ENCODE results near the gene NOTCH2. TPM values are rescaled to one million over a fixed set of nuclear protein-coding genes. Genes with fewer than 3 reads are reported as not detected.

Gene NOTCH2
- total RNA-seq, 1 experiment from 2014 or later = 106 TPM

GRCh38 chr1:119915517-119915916, 153.9 kb downstream of the NOTCH2 start:
- DNase-seq = no peak
- H3K79me2 ChIP-seq (ENCODE audit: low read depth) = no peaks in the 10 kb centered on the region
- H3K27me3 ChIP-seq (ENCODE audit: insufficient read depth, low read depth) = no peaks in the 10 kb centered on the region
- H2AFZ ChIP-seq = no peak overlapping the region
- no peaks in the 10 kb centered on the region for H3K9me2 ChIP-seq (ENCODE audit: insufficient read depth)
- H3K27ac ChIP-seq = no peak overlapping the region
- no peaks in the 10 kb centered on the region for H3K4me1 ChIP-seq (replicated peaks; ENCODE audit: insufficient read depth)
- peaks cover 43% of the 10 kb centered on the region for H3K36me3 ChIP-seq (ENCODE audit: low read depth)
- TF ChIP-seq CTCF (conservative IDR thresholded peaks at IDR 0.05) = no peak
- no peak for TF ChIP-seq EZH2 (IDR thresholded peaks at IDR 0.05; ENCODE audit: low read depth)
- ChIA-PET CTCF (no interaction called here), POLR2A (ENCODE audit: unreplicated experiment) (no interaction called here)
- H3K9me3 ChIP-seq (ENCODE audit: insufficient read depth, low read depth) = no peaks in the 10 kb centered on the region
- H4K20me1 ChIP-seq (ENCODE audit: insufficient read depth) = no peaks in the 10 kb centered on the region
- no TSS peak for BruUV-seq (replicated peaks)
- H3K4me3 ChIP-seq = no peak overlapping the region
- intact Hi-C loops (cut with micrococcal nuclease; ENCODE audit: unreplicated experiment) = no loop called here
- no peak overlapping the region for H3K4me2 ChIP-seq
- H3F3A ChIP-seq (ENCODE audit: insufficient read depth, low read depth) = no peaks in the 10 kb centered on the region

- Histone ChIP-seq H3K9me2 (ENCODE audit: insufficient read depth) (no peaks in the 10 kb centered on the region), H3K4me2 (no peak overlapping the region), H3K4me3 (no peak overlapping the region), H3K9me3 (ENCODE audit: insufficient read depth, low read depth) (no peaks in the 10 kb centered on the region), H3K4me1 (replicated peaks; ENCODE audit: insufficient read depth) (no peaks in the 10 kb centered on the region), H3F3A (ENCODE audit: insufficient read depth, low read depth) (no peaks in the 10 kb centered on the region), H3K27ac (no peak overlapping the region), H2AFZ (no peak overlapping the region), H3K27me3 (ENCODE audit: insufficient read depth, low read depth) (no peaks in the 10 kb centered on the region), H3K36me3 (ENCODE audit: low read depth) (peaks cover 33% of the 10 kb centered on the region), H4K20me1 (ENCODE audit: insufficient read depth) (no peaks in the 10 kb centered on the region), H3K79me2 (ENCODE audit: low read depth) (no peaks in the 10 kb centered on the region)
- no TSS peak for BruUV-seq (replicated peaks)
- CTCF ChIA-PET = no interaction called here
- intact Hi-C loops (cut with micrococcal nuclease; ENCODE audit: unreplicated experiment) = no loop called here
- DNase-seq = no peak
- TF ChIP-seq CTCF (conservative IDR thresholded peaks at IDR 0.05) (no peak), EZH2 (IDR thresholded peaks at IDR 0.05; ENCODE audit: low read depth) (no peak)
- POLR2A ChIA-PET (ENCODE audit: unreplicated experiment) = no interaction called here
Measured at GRCh38 chr1:119914071-119914470, 155.4 kb downstream of the NOTCH2 start.

GRCh38 chr1:119912963-119913362, 156.5 kb downstream of the NOTCH2 start:
- no peak overlapping the region for H3K4me2 ChIP-seq
- no peaks in the 10 kb centered on the region for H3K9me3 ChIP-seq (ENCODE audit: insufficient read depth, low read depth)
- H4K20me1 ChIP-seq (ENCODE audit: insufficient read depth) = no peaks in the 10 kb centered on the region
- H3K9me2 ChIP-seq (ENCODE audit: insufficient read depth) = no peaks in the 10 kb centered on the region
- H3K4me3 ChIP-seq = no peak overlapping the region
- intact Hi-C loops (cut with micrococcal nuclease; ENCODE audit: unreplicated experiment) = no loop called here
- CTCF ChIA-PET = no interaction called here
- TF ChIP-seq EZH2 (IDR thresholded peaks at IDR 0.05; ENCODE audit: low read depth) (no peak), CTCF (conservative IDR thresholded peaks at IDR 0.05) (no peak)
- no peak overlapping the region for H2AFZ ChIP-seq
- H3K27ac ChIP-seq = no peak overlapping the region
- no peaks in the 10 kb centered on the region for H3K79me2 ChIP-seq (ENCODE audit: low read depth)
- no TSS peak for BruUV-seq (replicated peaks)
- H3K4me1 ChIP-seq (replicated peaks; ENCODE audit: insufficient read depth) = no peaks in the 10 kb centered on the region
- DNase-seq = no peak
- no peaks in the 10 kb centered on the region for H3K27me3 ChIP-seq (ENCODE audit: insufficient read depth, low read depth)
- no peaks in the 10 kb centered on the region for H3F3A ChIP-seq (ENCODE audit: insufficient read depth, low read depth)
- POLR2A ChIA-PET (ENCODE audit: unreplicated experiment) = no interaction called here
- H3K36me3 ChIP-seq (ENCODE audit: low read depth) = peaks cover 22% of the 10 kb centered on the region

Data from PC-9 (cell line).